ENCODE results near the gene KLHL15. TPM values are rescaled to one million over a fixed set of nuclear protein-coding genes. Genes with fewer than 3 reads are reported as not detected.

KLHL15 gene, protein sequence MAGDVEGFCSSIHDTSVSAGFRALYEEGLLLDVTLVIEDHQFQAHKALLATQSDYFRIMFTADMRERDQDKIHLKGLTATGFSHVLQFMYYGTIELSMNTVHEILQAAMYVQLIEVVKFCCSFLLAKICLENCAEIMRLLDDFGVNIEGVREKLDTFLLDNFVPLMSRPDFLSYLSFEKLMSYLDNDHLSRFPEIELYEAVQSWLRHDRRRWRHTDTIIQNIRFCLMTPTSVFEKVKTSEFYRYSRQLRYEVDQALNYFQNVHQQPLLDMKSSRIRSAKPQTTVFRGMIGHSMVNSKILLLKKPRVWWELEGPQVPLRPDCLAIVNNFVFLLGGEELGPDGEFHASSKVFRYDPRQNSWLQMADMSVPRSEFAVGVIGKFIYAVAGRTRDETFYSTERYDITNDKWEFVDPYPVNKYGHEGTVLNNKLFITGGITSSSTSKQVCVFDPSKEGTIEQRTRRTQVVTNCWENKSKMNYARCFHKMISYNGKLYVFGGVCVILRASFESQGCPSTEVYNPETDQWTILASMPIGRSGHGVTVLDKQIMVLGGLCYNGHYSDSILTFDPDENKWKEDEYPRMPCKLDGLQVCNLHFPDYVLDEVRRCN
- 10 to 100 TPM in 1 of 2 donors, 1 to 10 TPM in 1; 4.7 to 64.6 TPM for total RNA-seq

DNA sequence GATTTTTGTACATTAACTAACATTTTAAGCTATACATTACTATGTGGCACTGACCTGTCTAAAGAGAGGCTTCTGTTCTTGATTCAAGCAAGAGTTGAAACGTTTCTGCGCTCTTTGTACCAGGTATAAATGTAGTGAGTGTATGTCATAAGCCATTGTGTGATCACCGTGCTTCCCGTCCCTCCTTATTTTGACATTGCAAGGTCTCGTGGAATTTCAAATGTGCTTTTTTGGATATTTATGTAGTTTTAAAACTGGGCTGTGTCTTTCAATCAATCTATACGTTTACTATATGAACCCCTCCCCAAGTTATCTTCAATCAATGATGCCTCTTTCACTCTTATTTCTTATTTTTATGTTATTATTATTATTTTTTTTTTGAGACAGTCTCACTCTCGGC, at the start of gene KLHL15:
KLHL15 (minus strand) TSS at position 101 of the 400 bp plus-strand sequence. CDS start 20,493 bp downstream, outside the sequence.
- no peaks in the 10 kb centered on the region for H3K36me3 ChIP-seq
- TF ChIP-seq POLR2A (IDR thresholded peaks at IDR 0.05) (no peak), CTCF (IDR thresholded peaks at IDR 0.05) (no peak), POLR2AphosphoS5 (IDR thresholded peaks at IDR 0.05) (no peak)
- H3K27me3 ChIP-seq (replicated peaks; ENCODE audit: insufficient read depth): no peaks in the 10 kb centered on the region
- intact Hi-C loops (cut with DNase I): loop anchor here (10.0 kb wide), 2 partner anchors 122 to 242 kb away; partner anchors contain the start of genes APOO, CXorf58 and SAT1
- H3K4me3 ChIP-seq: peak within 1 kb of the TSS; percentile 69
- peak within 1 kb of the TSS; percentile 94 to 95 for H3K27ac ChIP-seq
- H3K9me3 ChIP-seq: no peaks in the 10 kb centered on the region
- no peak for DNase-seq (ENCODE audit: low spot score)
- 78% methylated on average over 7 of the region's 7 CpGs for WGBS
- no peaks in the 10 kb centered on the region for H3K4me1 ChIP-seq (replicated peaks)

DNA sequence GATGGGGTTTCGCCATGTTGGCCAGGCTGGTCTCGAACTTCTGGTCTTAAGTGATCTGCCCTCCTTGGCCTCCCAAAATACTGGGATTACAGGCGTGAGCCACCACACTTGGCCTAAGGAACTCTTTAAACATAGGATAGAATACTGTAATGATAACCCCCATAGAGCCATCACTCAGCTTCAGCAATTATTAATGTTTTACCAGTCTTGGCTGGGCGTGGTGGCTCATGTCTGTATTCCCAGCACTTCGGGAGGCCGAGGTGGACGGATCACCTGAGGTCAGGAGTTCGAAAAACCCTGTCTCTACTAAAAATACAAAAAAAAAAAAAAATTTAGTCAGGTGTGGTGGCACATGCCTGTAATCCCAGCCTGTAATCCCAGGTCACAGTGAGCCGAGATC, 42.9 kb upstream of the KLHL15 start:
- Histone ChIP-seq H3K27ac (no peak overlapping the region), H3K27me3 (replicated peaks; ENCODE audit: insufficient read depth) (no peaks in the 10 kb centered on the region), H3K4me1 (replicated peaks) (no peaks in the 10 kb centered on the region), H3K9me3 (no peaks in the 10 kb centered on the region), H3K36me3 (no peaks in the 10 kb centered on the region), H3K4me3 (no peak overlapping the region)
- 92% methylated on average over 9 of the region's 9 CpGs for WGBS
- TF ChIP-seq CTCF (IDR thresholded peaks at IDR 0.05) (no peak), POLR2A (IDR thresholded peaks at IDR 0.05) (no peak), POLR2AphosphoS5 (IDR thresholded peaks at IDR 0.05) (no peak)
- intact Hi-C loops (cut with DNase I): no loop called here
- no peak for DNase-seq (ENCODE audit: low spot score)

GRCh38 chrX:24063488-24063887, 36.5 kb upstream of the KLHL15 start:
- 84% methylated on average over 6 of the region's 6 CpGs for WGBS
- H3K9me3 ChIP-seq: no peaks in the 10 kb centered on the region
- TF ChIP-seq POLR2AphosphoS5 (IDR thresholded peaks at IDR 0.05) (no peak), POLR2A (IDR thresholded peaks at IDR 0.05) (no peak), CTCF (IDR thresholded peaks at IDR 0.05) (no peak)
- H3K4me1 ChIP-seq (replicated peaks): no peaks in the 10 kb centered on the region
- H3K27ac ChIP-seq: no peak overlapping the region
- no peak overlapping the region for H3K4me3 ChIP-seq
- H3K36me3 ChIP-seq: no peaks in the 10 kb centered on the region
- intact Hi-C loops (cut with DNase I): no loop called here
- no peak for DNase-seq (ENCODE audit: low spot score)
- no peaks in the 10 kb centered on the region for H3K27me3 ChIP-seq (replicated peaks; ENCODE audit: insufficient read depth)

- no peaks in the 10 kb centered on the region for H3K9me3 ChIP-seq
- peak overlapping the region; percentile 56 to 60 for H3K4me3 ChIP-seq
- DNase-seq (ENCODE audit: low spot score): no peak
- H3K4me1 ChIP-seq (replicated peaks): no peaks in the 10 kb centered on the region
- peak overlapping the region; percentile 86 to 89 for H3K27ac ChIP-seq
- H3K27me3 ChIP-seq (replicated peaks; ENCODE audit: insufficient read depth): no peaks in the 10 kb centered on the region
- 2% methylated on average over 12 of the region's 14 CpGs for WGBS
- no peaks in the 10 kb centered on the region for H3K36me3 ChIP-seq
- intact Hi-C loops (cut with DNase I): loop anchor here (10.0 kb wide), 1 partner anchor 150 kb away; the partner anchor contains the start of genes APOO and CXorf58
- TF ChIP-seq POLR2A (IDR thresholded peaks at IDR 0.05) (no peak), POLR2AphosphoS5 (IDR thresholded peaks at IDR 0.05) (no peak), CTCF (IDR thresholded peaks at IDR 0.05) (no peak)
Measured at GRCh38 chrX:24055043-24055356, 28.0 kb upstream of the KLHL15 start.
